ENCODE data around the gene MVB12A. TPM values are rescaled to one million over a fixed set of nuclear protein-coding genes. Genes with fewer than 3 reads are reported as not detected.

The MVB12A gene
- total and polyA plus RNA-seq, 9 of the 15 experiments (the other 6 are each of a cell fraction or from before 2014, with no cell fraction given), result 1.2 to 46.2 (median 22.4) TPM

GRCh38 chr19:17406046-17406886 lies 13.6 kb upstream of the MVB12A start (continued):
- TF ChIP-seq ETV1 (tag; conservative IDR thresholded peaks at IDR 0.05; ENCODE audit: low read depth) (peak; percentile 35; the same call in 1 of the 2 replicates), CBFA2T3 (IDR thresholded peaks at IDR 0.05) (peak; percentile 27; the same call in 1 of the 2 replicates), ZNF592 (IDR thresholded peaks at IDR 0.05) (peak; percentile 69), ILK (tag; IDR thresholded peaks at IDR 0.05; ENCODE audit: borderline replicate concordance, low read depth) (no peak), ZKSCAN8 (CRISPR knock-in tag; IDR thresholded peaks at IDR 0.05) (0 out of 2 replicates have a peak, but pooled peaks have one; percentile 42), ZBTB7A (IDR thresholded peaks at IDR 0.05; ENCODE audit: borderline replicate concordance, control insufficient read depth, low read depth, low read length) (no peak; the same call in 1 of the 2 replicates), CBX2 (IDR thresholded peaks at IDR 0.05; ENCODE audit: insufficient read depth, low read length, poor library complexity, severe bottlenecking) (no peak), MED1 (CRISPR knock-in tag; IDR thresholded peaks at IDR 0.05; ENCODE audit: borderline replicate concordance) (no peak), TAF15 (IDR thresholded peaks at IDR 0.05; ENCODE audit: low read depth, low read length) (no peak), FIP1L1 (IDR thresholded peaks at IDR 0.05; ENCODE audit: low read depth, low read length, poor library complexity, severe bottlenecking) (no peak), HES1 (IDR thresholded peaks at IDR 0.05; ENCODE audit: low read depth) (no peak)
